ENCODE measurements around the gene OMG. TPM values are rescaled to one million over a fixed set of nuclear protein-coding genes. Genes with fewer than 3 reads are reported as not detected.

The OMG gene
- total RNA-seq, 4 donors from 2014 or later, result 0.76 TPM; not detected in 3

Other genes starting within 250 kb of the OMG start
- 10 to 100 TPM; 15.6 to 48.4 (median 26.9) TPM for gene NF1, start 202.3 kb downstream of the OMG start, total RNA-seq
- gene EVI2B, start 16.8 kb upstream of the OMG start, total RNA-seq, result 10 to 100 TPM in 1 of 4 donors, 1 to 10 TPM in 3; 1.7 to 13.4 (median 4.2) TPM
- gene EVI2A, start 24.4 kb upstream of the OMG start, total RNA-seq, result 10 to 100 TPM in 1 of 4 donors, 1 to 10 TPM in 2, under 1 TPM in 1; 0.68 to 11.1 (median 3.3) TPM
- 10 to 100 TPM in 3 of 4 donors, 1 to 10 TPM in 1; 9.9 to 23.6 (median 16.1) TPM for gene RAB11FIP4, start 94.4 kb upstream of the OMG start, total RNA-seq

Data from esophagus squamous epithelium (tissue), 4 donors.